H1 (cell line): ENCODE results near the gene MAK. TPM values are rescaled to one million over a fixed set of nuclear protein-coding genes. Genes with fewer than 3 reads are reported as not detected.
A peak's percentile ranks its signal among the peaks of the same experiment; 100 is the strongest.

ENCODE experiments used
- CTCF ChIA-PET: fragments of 300-600 bp; sonication (Branson Sonifier 250); formaldehyde crosslinking; loops from one replicate; lab custom pipeline; 2021; ENCODE audit not compliant: partially characterized antibody; lab: Charles Lee
- POLR2A ChIA-PET: fragments of 300-600 bp; sonication (Branson Sonifier 250); formaldehyde crosslinking; loops from one replicate; lab custom pipeline; 2021; ENCODE audit warnings: inconsistent platforms; ENCODE audit not compliant: partially characterized antibody; lab: Charles Lee
- DNase-seq, 2 experiments: peaks; one replicate each; pipeline versions ENCODE4 v3.0.0 to v3.0.0-alpha.2; 2010 to 2022; ENCODE audit warnings: low spot score in 2 of 2, low read depth in 1 of 2, mixed read lengths in 1 of 2
- FAIRE-seq: peaks from 2 replicates; lab custom pipeline; 2011; peaks lifted over from hg19 to GRCh38; lab: Jason Lieb, UNC
- H2AFZ ChIP-seq: 2 replicates; pipeline ENCODE4 v1.8.1; 2012; ENCODE audit warnings: low read length, inconsistent platforms
- H2AK5ac ChIP-seq: 2 replicates; pipeline ENCODE4 v1.6.1; 2013; ENCODE audit warnings: low read depth, low read length
- H2BK120ac ChIP-seq: replicated peaks from 2 replicates; pipeline ENCODE3; 2013; ENCODE audit warnings: low read depth, low read length, inconsistent platforms
- H2BK12ac ChIP-seq: 2 replicates; pipeline ENCODE4 v1.6.1; 2013; ENCODE audit warnings: low read depth, low read length
- H2BK15ac ChIP-seq: 2 replicates; pipeline ENCODE4 v1.6.1; 2013; ENCODE audit warnings: low read length
- H2BK20ac ChIP-seq: 2 replicates; pipeline ENCODE4 v1.6.1; 2013; ENCODE audit warnings: low read length
- H2BK5ac ChIP-seq: 2 replicates; pipeline ENCODE4 v1.6.1; 2013; ENCODE audit warnings: low read depth, low read length
- H3K14ac ChIP-seq: 2 replicates; pipeline ENCODE4 v1.6.1; 2013; ENCODE audit warnings: inconsistent platforms; ENCODE audit not compliant: insufficient read length
- H3K18ac ChIP-seq: 2 replicates; pipeline ENCODE4 v1.6.1; 2013; ENCODE audit warnings: low read length; ENCODE audit errors: extremely low read depth
- H3K23ac ChIP-seq: 2 replicates; pipeline ENCODE4 v1.6.1; 2013; ENCODE audit warnings: inconsistent platforms; ENCODE audit not compliant: insufficient read length
- H3K23me2 ChIP-seq: 2 replicates; pipeline ENCODE4 v1.6.1; 2013; ENCODE audit warnings: low read depth, low read length
- H3K27ac ChIP-seq: 2 replicates; pipeline ENCODE4 v1.6.1; 2011; ENCODE audit warnings: low read depth, low read length, inconsistent platforms
- H3K27me3 ChIP-seq, 4 experiments: replicated peaks in 1 of 4; 1 replicate in 1 of 4; 2 replicates in 3 of 4; pipeline versions ENCODE4 v1.6.1 to v1.8.1; 2011 to 2013; ENCODE audit warnings: low read length in 3 of 4, mild to moderate bottlenecking in 3 of 4, inconsistent platforms in 2 of 4, mixed read lengths in 2 of 4, moderate library complexity in 1 of 4; ENCODE audit not compliant: control insufficient read depth in 3 of 4, insufficient read depth in 3 of 4; ENCODE audit errors: extremely low read depth in 1 of 4
- H3K36me3 ChIP-seq, 4 experiments: 2 replicates each; pipeline versions ENCODE4 v1.6.1 to v1.8.1; 2011 to 2013; ENCODE audit warnings: mild to moderate bottlenecking in 4 of 4, low read length in 3 of 4, moderate library complexity in 2 of 4, control low read depth in 1 of 4, inconsistent platforms in 1 of 4; ENCODE audit not compliant: insufficient read depth in 4 of 4, control insufficient read depth in 2 of 4
- H3K4ac ChIP-seq: replicated peaks from 2 replicates; pipeline ENCODE3; 2013; ENCODE audit warnings: low read length, low read depth, mixed read lengths, inconsistent platforms; ENCODE audit not compliant: insufficient read length
- H3K4me1 ChIP-seq, 4 experiments: replicated peaks in 1 of 4; 1 replicate in 1 of 4; 2 replicates in 3 of 4; pipeline versions ENCODE4 v1.6.1 to v1.8.1; 2011 to 2013; ENCODE audit warnings: low read length in 3 of 4, inconsistent platforms in 2 of 4, mixed read lengths in 1 of 4; ENCODE audit not compliant: insufficient read depth in 4 of 4, control insufficient read depth in 3 of 4
- H3K4me2 ChIP-seq, 2 experiments: 2 replicates each; pipeline versions ENCODE4 v1.6.1 to v1.8.1; 2011 to 2013; ENCODE audit warnings: low read depth in 2 of 2, low read length in 2 of 2, control low read depth in 1 of 2, inconsistent platforms in 1 of 2, mild to moderate bottlenecking in 1 of 2; ENCODE audit not compliant: insufficient read depth in 1 of 2
- H3K4me3 ChIP-seq, 4 experiments: fragments of 200-600, 300-600 bp in 1 of 4; sonication (generic), shearing (Covaris generic), sonication (Bioruptor Twin) in 1 of 4; 2 replicates each; pipeline versions ENCODE4 v1.5.1 to v1.8.1; 2011 to 2016; ENCODE audit warnings: low read length in 4 of 4, low read depth in 3 of 4, control low read depth in 2 of 4, inconsistent platforms in 2 of 4, mild to moderate bottlenecking in 2 of 4, mixed read lengths in 1 of 4, moderate library complexity in 1 of 4; ENCODE audit not compliant: insufficient read depth in 2 of 4; ENCODE audit errors: extremely low read depth in 1 of 4
- H3K56ac ChIP-seq: replicated peaks from 2 replicates; pipeline ENCODE3; 2013; ENCODE audit warnings: low read depth, mild to moderate bottlenecking, mixed read lengths, low read length, inconsistent platforms; ENCODE audit not compliant: insufficient read length
- H3K79me1 ChIP-seq: 2 replicates; pipeline ENCODE4 v1.6.1; 2013; ENCODE audit warnings: low read depth, low read length, control low read depth
- H3K79me2 ChIP-seq, 2 experiments: 2 replicates each; pipeline versions ENCODE4 v1.6.1 to v1.8.1; 2012 to 2013; ENCODE audit warnings: low read length in 2 of 2, mild to moderate bottlenecking in 2 of 2, inconsistent platforms in 1 of 2; ENCODE audit not compliant: insufficient read depth in 2 of 2, control insufficient read depth in 1 of 2
- H3K9ac ChIP-seq, 4 experiments: replicated peaks in 1 of 4; 1 replicate in 1 of 4; 2 replicates in 3 of 4; pipeline versions ENCODE4 v1.6.1 to v1.8.1; 2011 to 2013; ENCODE audit warnings: low read depth in 3 of 4, low read length in 3 of 4, control low read depth in 2 of 4, mild to moderate bottlenecking in 2 of 4, moderate library complexity in 2 of 4, inconsistent platforms in 1 of 4; ENCODE audit errors: extremely low read depth in 1 of 4
- H3K9me3 ChIP-seq, 2 experiments: 2 replicates each; pipeline versions ENCODE4 v1.6.1 to v1.8.1; 2012 to 2013; ENCODE audit warnings: mild to moderate bottlenecking in 2 of 2, moderate library complexity in 2 of 2, control low read depth in 1 of 2, inconsistent platforms in 1 of 2, low read depth in 1 of 2, low read length in 1 of 2, mixed read lengths in 1 of 2; ENCODE audit not compliant: insufficient read depth in 2 of 2
- H4K20me1 ChIP-seq, 2 experiments: replicated peaks in 1 of 2; 2 replicates each; pipeline versions ENCODE3 to v1.8.1; 2011 to 2013; ENCODE audit warnings: inconsistent platforms in 2 of 2, low read length in 2 of 2, mild to moderate bottlenecking in 1 of 2; ENCODE audit not compliant: insufficient read depth in 2 of 2, control insufficient read depth in 1 of 2
- H4K5ac ChIP-seq: 2 replicates; pipeline ENCODE4 v1.6.1; 2013; ENCODE audit warnings: low read length, low read depth, mixed read lengths, inconsistent platforms; ENCODE audit not compliant: insufficient read length
- H4K8ac ChIP-seq: 2 replicates; pipeline ENCODE4 v1.8.0; 2013; ENCODE audit warnings: mild to moderate bottlenecking, moderate library complexity, low read length, inconsistent platforms; ENCODE audit not compliant: insufficient read depth; ENCODE audit errors: extremely low read depth
- H4K91ac ChIP-seq: replicated peaks from 2 replicates; pipeline ENCODE3; 2013; ENCODE audit warnings: low read length, mixed read lengths, inconsistent platforms; ENCODE audit not compliant: insufficient read length
- BRCA1 ChIP-seq: IDR thresholded peaks from 2 replicates; pipeline ENCODE4 v1.6.1; 2012; ENCODE audit warnings: low read depth, low read length, improper control_type of control experiment
- CHD1 ChIP-seq: IDR thresholded peaks from 2 replicates; pipeline ENCODE4 v1.6.1; 2012; ENCODE audit warnings: low read depth, low read length, improper control_type of control experiment
- CTCF ChIP-seq, 3 experiments: IDR thresholded peaks; 1 replicate in 2 of 3; 2 replicates in 1 of 3; pipeline versions ENCODE4 v1.5.1 to v1.6.1; 2011; ENCODE audit warnings: low read length in 3 of 3, mild to moderate bottlenecking in 3 of 3, inconsistent platforms in 2 of 3, low read depth in 1 of 3, moderate library complexity in 1 of 3; ENCODE audit not compliant: insufficient read depth in 1 of 3; ENCODE audit errors: control extremely low read depth in 1 of 3
- EGR1 ChIP-seq: IDR thresholded peaks from 2 replicates; pipeline ENCODE4 v1.6.1; 2011; ENCODE audit warnings: low read depth, low read length, borderline replicate concordance
- GTF2F1 ChIP-seq: IDR thresholded peaks from 2 replicates; pipeline ENCODE4 v1.6.1; 2012; ENCODE audit warnings: low read depth, low read length, improper control_type of control experiment, borderline replicate concordance
- MAX ChIP-seq: IDR thresholded peaks from 2 replicates; pipeline ENCODE4 v1.6.1; 2012; ENCODE audit warnings: inconsistent platforms
- POLR2A ChIP-seq, 2 experiments: IDR thresholded peaks; 1 replicate in 1 of 2; 2 replicates in 1 of 2; pipeline ENCODE4 v1.6.1; 2011; ENCODE audit warnings: low read depth in 2 of 2, low read length in 2 of 2, mild to moderate bottlenecking in 2 of 2; ENCODE audit errors: control extremely low read depth in 1 of 2
- RBBP5 ChIP-seq: IDR thresholded peaks from 2 replicates; pipeline ENCODE4 v1.7.1; 2012; ENCODE audit warnings: low read depth, mild to moderate bottlenecking, inconsistent platforms, low read length, moderate library complexity, borderline replicate concordance
- RNF2 ChIP-seq: fragments of 200-900, 300-1000 bp; sonication (generic); IDR thresholded peaks from 2 replicates; pipeline ENCODE4 v1.7.1; 2016; ENCODE audit warnings: borderline replicate concordance, low read depth, mild to moderate bottlenecking, antibody characterized with exemption, low read length; ENCODE audit not compliant: poor library complexity, severe bottlenecking; ENCODE audit errors: missing control alignments
- RXRA ChIP-seq: IDR thresholded peaks from 2 replicates; pipeline ENCODE4 v1.6.1; 2011; ENCODE audit warnings: low read depth, mild to moderate bottlenecking, low read length, moderate library complexity; ENCODE audit not compliant: insufficient read depth
- SP2 ChIP-seq: IDR thresholded peaks from 2 replicates; pipeline ENCODE4 v1.6.1; 2012; ENCODE audit warnings: mild to moderate bottlenecking, low read length, inconsistent platforms
- WGBS, 2 experiments: shearing (Covaris generic) in 1 of 2; methylation state at CpG; one replicate each; pipeline versions ENCODE4 v1.1.6 to v1.1.7; 2013 to 2015; ENCODE audit warnings: low lambda C conversion rate in 2 of 2, mixed read lengths in 2 of 2, inconsistent platforms in 1 of 2, low coverage in 1 of 2, missing lambda C conversion rate in 1 of 2; ENCODE audit not compliant: insufficient replicate concordance in 2 of 2, insufficient coverage in 1 of 2, insufficient read length in 1 of 2; ENCODE audit errors: extremely low coverage in 1 of 2, missing lambda C conversion rate in 1 of 2; 5-methylcytosine and 5-hydroxymethylcytosine counted together
- polyA plus RNA-seq, 7 experiments: library from polyadenylated mRNA; depleted of rRNA in 3 of 7; stranded (reverse) in 5 of 7; unstranded in 2 of 7; fragments of >200 nt in 5 of 7; fragments of 200-250 nt in 2 of 7; gene quantifications; 1 replicate in 5 of 7; 2 replicates in 1 of 7; 4 replicates in 1 of 7; pipeline versions ENCODE4 v1.2.1 to v1.2.3, GENCODE V29; 2011 to 2013; ENCODE audit warnings: missing spikeins in 2 of 7, mixed read lengths in 2 of 7
- total RNA-seq: library from RNA; stranded (reverse); fragmentation: NEBNext Ultra II Directional; extraction: Animal tissue kit (Norgen Biotek cat#: 25700); gene quantifications from 2 replicates; pipeline ENCODE4 v1.2.1, GENCODE V29; 2021

Gene MAK
- total and polyA plus RNA-seq, 2 of the 8 experiments (the other 6 are each of a cell fraction or from before 2014, with no cell fraction given): 0.08 to 0.37 TPM

- no peak overlapping the region for H3K27ac ChIP-seq
- TF ChIP-seq POLR2A (IDR thresholded peaks at IDR 0.05; ENCODE audit: control extremely low read depth in 1 of 2, low read depth in 2 of 2, low read length in 2 of 2): no peak
- no peak for TF ChIP-seq MAX
- no peak for TF ChIP-seq BRCA1
- TF ChIP-seq RXRA: no peak
- TF ChIP-seq CHD1: no peak
- TF ChIP-seq CTCF (IDR thresholded peaks at IDR 0.05; ENCODE audit: control extremely low read depth in 1 of 3, insufficient read depth in 1 of 3, low read depth in 1 of 3, low read length in 3 of 3): no peak
- no peak for TF ChIP-seq EGR1
- no peak for TF ChIP-seq RNF2
- no peak for TF ChIP-seq RBBP5
- TF ChIP-seq GTF2F1: no peak
- TF ChIP-seq SP2: no peak
These were observed 525 bp upstream of the MAK start for GRCh38 chr6:10838794-10839333.

More at GRCh38 chr6:10838794-10839333, 525 bp upstream of the MAK start:
- ChIA-PET POLR2A (no interaction called here), CTCF (no interaction called here)
- Histone ChIP-seq H4K91ac (no peak overlapping the region), H3K9me3 (peaks cover 3 to 6% of the 10 kb centered on the region in 2 experiments; a peak in 1 of 4 replicates), H4K5ac (no peak overlapping the region), H4K8ac (no peak overlapping the region), H3K4me1 (no peaks in the 10 kb centered on the region; a peak in 2 of 7 replicates), H2AFZ (peak overlapping the region; percentile 88), H2BK12ac (no peak overlapping the region), H3K4me3 (peak overlapping the region; percentile 16 to 81 (median 77); a peak in 5 of 8 replicates), H3K27me3 (peaks cover 0 to 8% (median 3%) of the 10 kb centered on the region in 4 experiments; a peak in 2 of 7 replicates), H4K20me1 (no peaks in the 10 kb centered on the region), H2BK5ac (no peak overlapping the region), H2BK20ac (no peak overlapping the region), H3K4me2 (peak overlapping the region; percentile 82 to 83), H2BK15ac (no peak overlapping the region), H3K4ac (no peak overlapping the region), H3K56ac (no peak overlapping the region), H2AK5ac (no peak overlapping the region), H3K36me3 (no peaks in the 10 kb centered on the region), H3K79me1 (no peaks in the 10 kb centered on the region), H3K79me2 (no peaks in the 10 kb centered on the region), H3K23ac (no peak overlapping the region), H2BK120ac (no peak overlapping the region), H3K9ac (no peak overlapping the region), H3K23me2 (peaks cover 7% of the 10 kb centered on the region; the same call in 1 of the 2 replicates), H3K18ac (no peak overlapping the region), H3K14ac (no peak overlapping the region)
- DNase-seq (no peak), FAIRE-seq (no peak)
- 68% methylated on average over 8 of the region's 8 CpGs; no CpG with 5 or more reads in 1 of the 2 experiments for WGBS, 2 experiments
